Caco-2 (cell line): ENCODE data around the gene SPATC1L. TPM values are rescaled to one million over a fixed set of nuclear protein-coding genes. Genes with fewer than 3 reads are reported as not detected.
A peak's percentile ranks its signal among the peaks of the same experiment; 100 is the strongest.

ENCODE experiments used
- BruUV-seq: library from RNA; stranded (reverse); fragments of 400-500 nt; replicated peaks from 2 replicates; lab custom pipeline; 2021; lab: Mats Ljungman, UMichigan
- CTCF ChIA-PET: fragments of 300-600 bp; sonication (Branson Sonifier 250); formaldehyde crosslinking; loops from one replicate; lab custom pipeline; 2022; ENCODE audit warnings: antibody characterized with exemption; lab: Charles Lee
- POLR2A ChIA-PET: fragments of 300-600 bp; sonication (Branson Sonifier 250); formaldehyde crosslinking; loops from one replicate; lab custom pipeline; 2022; ENCODE audit warnings: antibody characterized with exemption; lab: Charles Lee
- DNase-seq, 2 experiments: peaks; one replicate each; pipeline versions ENCODE4 v3.0.0 to v3.0.0-alpha.2; 2020 to 2022
- H3K27me3 ChIP-seq: replicated peaks from 2 replicates; pipeline ENCODE4 v1.6.0; 2011; ENCODE audit warnings: low read length; ENCODE audit not compliant: control insufficient read depth, insufficient read depth
- H3K36me3 ChIP-seq: 2 replicates; pipeline ENCODE4 v1.5.1; 2011; ENCODE audit warnings: low read length; ENCODE audit not compliant: control insufficient read depth, insufficient read depth
- H3K4me1 ChIP-seq: fragments of 250-450 bp; sonication (Bioruptor Pico); 2 replicates; pipeline ENCODE4 v1.5.1; 2020; ENCODE audit warnings: mild to moderate bottlenecking
- H3K4me3 ChIP-seq: 2 replicates; pipeline ENCODE4 v1.5.1; 2011; ENCODE audit warnings: low read depth, mild to moderate bottlenecking, control low read depth, low read length
- H3K9me3 ChIP-seq: fragments of 250-450 bp; sonication (Bioruptor Pico); 2 replicates; pipeline ENCODE4 v1.5.1; 2020; ENCODE audit warnings: mild to moderate bottlenecking, moderate library complexity
- H3K27ac Mint-ChIP-seq: one replicate; pipeline ENCODE4 v1.8.0; 2022; ENCODE audit warnings: mixed read lengths; ENCODE audit not compliant: unreplicated experiment
- H3K27me3 Mint-ChIP-seq: one replicate; pipeline ENCODE4 v1.8.0; 2022; ENCODE audit warnings: mixed read lengths; ENCODE audit not compliant: insufficient read depth, unreplicated experiment
- H3K36me3 Mint-ChIP-seq: one replicate; pipeline ENCODE4 v1.8.0; 2022; ENCODE audit warnings: mild to moderate bottlenecking, mixed read lengths; ENCODE audit not compliant: insufficient read depth, unreplicated experiment
- H3K4me1 Mint-ChIP-seq: one replicate; pipeline ENCODE4 v1.8.0; 2022; ENCODE audit warnings: low read depth, mixed read lengths; ENCODE audit not compliant: unreplicated experiment
- H3K4me3 Mint-ChIP-seq: one replicate; pipeline ENCODE4 v1.8.0; 2022; ENCODE audit warnings: mild to moderate bottlenecking, moderate library complexity, mixed read lengths; ENCODE audit not compliant: unreplicated experiment
- H3K9me3 Mint-ChIP-seq: one replicate; pipeline ENCODE4 v1.8.0; 2022; ENCODE audit warnings: mixed read lengths; ENCODE audit not compliant: unreplicated experiment
- intact Hi-C: fragments of 100-400 bp; cut with micrococcal nuclease; formaldehyde crosslinking; loops from one replicate; pipeline ENCODE4 v1.10.0; 2022; ENCODE audit not compliant: unreplicated experiment
- total RNA-seq: library from RNA; stranded (reverse); gene quantifications from 2 replicates; pipeline ENCODE4 v1.2.3, GENCODE V29; 2022
- TF ChIP-seq, protein P1 (sequence below), 2 experiments: fragments of 200-600 bp in 1 of 2; IDR thresholded peaks; 1 replicate in 1 of 2; 2 replicates in 1 of 2; pipeline versions ENCODE4 v1.5.1 to v1.8.0; 2011 to 2022; ENCODE audit warnings: antibody characterized with exemption in 1 of 2, control low read depth in 1 of 2, inconsistent platforms in 1 of 2, low read depth in 1 of 2, low read length in 1 of 2, mild to moderate bottlenecking in 1 of 2, moderate library complexity in 1 of 2; ENCODE audit not compliant: insufficient read depth in 1 of 2, severe bottlenecking in 1 of 2, unreplicated experiment in 1 of 2

Gene SPATC1L
- total RNA-seq, 1 experiment from 2014 or later = 3.1 TPM

DNA sequence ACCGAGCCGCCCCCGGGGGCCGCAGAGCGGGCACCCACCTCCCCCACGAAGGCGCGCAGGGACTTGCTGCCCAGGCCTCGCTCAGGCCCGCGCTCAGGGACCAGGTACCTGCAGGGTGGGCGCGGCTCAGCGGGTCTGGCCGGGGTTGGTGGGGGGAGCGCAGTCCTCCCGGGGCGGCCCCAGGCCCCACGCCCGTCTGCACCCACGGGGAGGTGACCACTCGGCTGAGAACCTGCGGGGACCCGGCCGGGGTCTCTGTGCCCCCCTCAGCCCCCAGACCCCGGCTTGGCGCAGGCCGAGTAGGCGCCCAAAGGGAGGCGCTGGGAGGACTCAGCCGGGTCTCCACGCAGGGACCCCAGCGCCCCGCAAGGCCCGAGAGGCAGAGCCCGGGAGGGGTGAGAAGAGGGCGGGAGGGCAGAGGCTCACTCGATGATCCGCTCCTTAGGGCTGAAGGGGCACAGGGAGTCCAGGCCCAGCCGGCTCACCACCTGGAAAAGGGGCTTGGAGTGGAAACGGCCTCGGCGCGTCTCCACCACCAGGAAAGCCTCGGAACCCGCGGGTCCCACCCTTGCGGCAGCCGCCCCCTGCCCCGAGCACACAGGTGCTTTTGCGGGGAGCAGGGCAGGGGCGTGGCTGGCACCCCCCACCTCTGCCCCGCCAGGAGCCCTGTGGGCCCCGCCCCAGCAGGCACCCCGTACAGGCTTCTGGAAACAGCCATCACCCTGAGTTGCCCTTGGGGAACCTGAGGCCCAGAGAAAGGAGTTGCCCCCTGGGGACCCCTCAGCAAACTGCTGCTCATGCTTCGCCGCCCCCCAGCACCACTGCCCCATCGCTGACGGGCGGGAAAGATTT is 38.2 kb downstream of the SPATC1L start:
- Mint-ChIP-seq H3K4me1 (peaks cover 12% of the 10 kb centered on the region), H3K27ac (no peak overlapping the region), H3K27me3 (no peaks in the 10 kb centered on the region), H3K36me3 (no peaks in the 10 kb centered on the region), H3K4me3 (no peak overlapping the region), H3K9me3 (no peaks in the 10 kb centered on the region)
- intact Hi-C loops = loop anchor here (10.0 kb wide), 1 partner anchor 79 kb away; the partner anchor contains the start of gene LSS
- POLR2A ChIA-PET = no interaction called here
- no peak overlapping the region for H3K4me3 ChIP-seq
- peaks cover 10% of the 10 kb centered on the region; the same call in 1 of the 2 replicates for H3K4me1 ChIP-seq
- no peak for DNase-seq
- H3K36me3 ChIP-seq = no peaks in the 10 kb centered on the region
- TF ChIP-seq, protein P1, sequence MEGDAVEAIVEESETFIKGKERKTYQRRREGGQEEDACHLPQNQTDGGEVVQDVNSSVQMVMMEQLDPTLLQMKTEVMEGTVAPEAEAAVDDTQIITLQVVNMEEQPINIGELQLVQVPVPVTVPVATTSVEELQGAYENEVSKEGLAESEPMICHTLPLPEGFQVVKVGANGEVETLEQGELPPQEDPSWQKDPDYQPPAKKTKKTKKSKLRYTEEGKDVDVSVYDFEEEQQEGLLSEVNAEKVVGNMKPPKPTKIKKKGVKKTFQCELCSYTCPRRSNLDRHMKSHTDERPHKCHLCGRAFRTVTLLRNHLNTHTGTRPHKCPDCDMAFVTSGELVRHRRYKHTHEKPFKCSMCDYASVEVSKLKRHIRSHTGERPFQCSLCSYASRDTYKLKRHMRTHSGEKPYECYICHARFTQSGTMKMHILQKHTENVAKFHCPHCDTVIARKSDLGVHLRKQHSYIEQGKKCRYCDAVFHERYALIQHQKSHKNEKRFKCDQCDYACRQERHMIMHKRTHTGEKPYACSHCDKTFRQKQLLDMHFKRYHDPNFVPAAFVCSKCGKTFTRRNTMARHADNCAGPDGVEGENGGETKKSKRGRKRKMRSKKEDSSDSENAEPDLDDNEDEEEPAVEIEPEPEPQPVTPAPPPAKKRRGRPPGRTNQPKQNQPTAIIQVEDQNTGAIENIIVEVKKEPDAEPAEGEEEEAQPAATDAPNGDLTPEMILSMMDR (IDR thresholded peaks at IDR 0.05; ENCODE audit: insufficient read depth in 1 of 2, low read depth in 1 of 2, low read length in 1 of 2, severe bottlenecking in 1 of 2, unreplicated experiment in 1 of 2) = no peak
- CTCF ChIA-PET = no interaction called here
- BruUV-seq = no TSS peak
- no peaks in the 10 kb centered on the region for H3K9me3 ChIP-seq
- H3K27me3 ChIP-seq = no peaks in the 10 kb centered on the region

DNA sequence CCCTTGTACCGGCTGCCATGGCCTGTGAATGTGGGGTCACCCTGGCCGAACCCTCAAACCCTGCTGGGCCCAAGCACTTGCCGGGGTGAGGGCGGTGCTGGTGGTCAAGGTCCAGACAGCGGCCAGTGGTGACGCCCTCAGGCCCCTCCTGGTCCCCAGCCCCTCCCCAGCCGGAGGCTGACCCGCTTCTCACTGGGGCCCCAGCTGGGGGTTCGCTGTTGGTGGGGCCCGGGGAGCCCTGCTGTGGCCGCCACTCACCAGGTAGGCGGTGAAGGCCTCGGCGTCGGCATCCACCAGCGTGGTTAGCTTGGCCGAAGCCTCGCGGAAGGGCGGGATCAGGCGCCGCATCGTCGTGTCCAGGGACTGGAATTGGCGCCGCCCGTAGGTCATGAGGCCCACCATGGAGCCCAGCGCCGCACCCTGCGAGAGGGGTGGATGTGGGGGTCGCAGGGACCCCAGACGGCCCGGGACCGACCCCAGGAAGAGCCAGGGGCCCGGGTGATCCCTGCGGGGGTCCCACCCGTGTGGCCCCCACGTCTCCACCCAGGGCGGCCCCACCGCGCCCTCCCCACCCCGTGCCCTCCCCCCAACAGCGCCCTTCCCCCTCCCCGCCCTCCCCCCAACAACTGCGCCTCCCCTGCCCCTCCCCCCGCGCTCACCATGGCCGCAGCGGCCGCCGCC is 39.0 kb downstream of the SPATC1L start:
- TF ChIP-seq, protein P1 (IDR thresholded peaks at IDR 0.05; ENCODE audit: insufficient read depth in 1 of 2, low read depth in 1 of 2, low read length in 1 of 2, severe bottlenecking in 1 of 2, unreplicated experiment in 1 of 2) = no peak
- Mint-ChIP-seq H3K27me3 (no peaks in the 10 kb centered on the region), H3K4me3 (no peak overlapping the region), H3K36me3 (no peaks in the 10 kb centered on the region), H3K27ac (peak overlapping the region; percentile 59), H3K4me1 (peaks cover 12% of the 10 kb centered on the region), H3K9me3 (no peaks in the 10 kb centered on the region)
- no peaks in the 10 kb centered on the region for H3K27me3 ChIP-seq
- no peaks in the 10 kb centered on the region for H3K36me3 ChIP-seq
- DNase-seq = no peak
- no TSS peak for BruUV-seq
- no peaks in the 10 kb centered on the region for H3K9me3 ChIP-seq
- intact Hi-C loops = loop anchor here (10.0 kb wide), 1 partner anchor 80 kb away; the partner anchor contains the start of gene LSS
- POLR2A ChIA-PET = no interaction called here
- H3K4me3 ChIP-seq = no peak overlapping the region
- CTCF ChIA-PET = no interaction called here
- peaks cover 10% of the 10 kb centered on the region; the same call in 1 of the 2 replicates for H3K4me1 ChIP-seq

DNA sequence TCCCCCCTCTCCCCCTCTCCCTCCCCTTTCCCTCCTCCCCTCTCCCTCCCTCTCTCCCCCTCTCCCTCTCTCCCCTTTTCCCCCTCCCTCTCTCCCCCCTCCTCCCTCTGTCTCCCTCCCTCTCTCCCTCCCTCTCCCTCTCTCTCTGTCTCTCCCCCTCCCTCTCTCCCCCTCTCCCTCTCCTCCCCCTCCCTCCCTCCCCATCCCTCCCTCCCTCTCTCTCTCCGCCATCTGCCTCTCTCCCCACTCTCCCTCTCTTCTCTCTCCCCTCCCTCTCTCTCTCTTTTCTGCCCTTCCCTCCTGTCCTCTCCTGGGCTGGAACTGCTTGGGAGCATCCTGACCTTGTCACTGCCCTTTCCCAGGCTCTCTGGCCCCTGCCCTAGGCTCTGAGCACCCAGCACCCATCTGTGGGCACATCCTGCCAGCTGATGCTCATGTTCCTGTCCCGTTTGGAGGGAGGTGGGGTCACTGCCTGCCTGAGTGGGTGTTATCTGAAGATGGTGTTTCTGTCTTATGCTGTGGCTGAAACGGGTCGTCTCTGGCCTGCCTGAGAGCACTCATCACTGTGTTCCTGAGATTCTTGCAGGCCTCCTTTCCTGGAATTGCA is 39.7 kb downstream of the SPATC1L start:
- no peaks in the 10 kb centered on the region for H3K9me3 Mint-ChIP-seq
- H3K4me1 ChIP-seq = peaks cover 10% of the 10 kb centered on the region; the same call in 1 of the 2 replicates
- no peaks in the 10 kb centered on the region for H3K27me3 Mint-ChIP-seq
- peak overlapping the region; percentile 59 for H3K27ac Mint-ChIP-seq
- BruUV-seq = no TSS peak
- no peak overlapping the region for H3K4me3 ChIP-seq
- H3K4me3 Mint-ChIP-seq = peak overlapping the region; percentile 82
- TF ChIP-seq, protein P1 (IDR thresholded peaks at IDR 0.05; ENCODE audit: insufficient read depth in 1 of 2, low read depth in 1 of 2, low read length in 1 of 2, severe bottlenecking in 1 of 2, unreplicated experiment in 1 of 2) = no peak
- H3K36me3 ChIP-seq = no peaks in the 10 kb centered on the region
- peaks cover 12% of the 10 kb centered on the region for H3K4me1 Mint-ChIP-seq
- no peaks in the 10 kb centered on the region for H3K27me3 ChIP-seq
- no peak for DNase-seq
- POLR2A ChIA-PET = no interaction called here
- no peaks in the 10 kb centered on the region for H3K9me3 ChIP-seq
- intact Hi-C loops = loop anchor here (5.0 to 10.0 kb wide), 2 partner anchors 80 to 172 kb away; partner anchors contain the start of gene LSS
- CTCF ChIA-PET = interaction anchor here (0.9 to 1.4 kb wide), 3 partner anchors 9 to 80 kb away, joined by 3 to 6 read pairs (median 3); no protein-coding TSS in a partner anchor
- no peaks in the 10 kb centered on the region for H3K36me3 Mint-ChIP-seq
